Mesenchymal stem cell (in vitro differentiated cells and primary cell): ENCODE results near the gene ABHD5.

ENCODE experiments used
- DNase-seq: peaks from one replicate; pipeline ENCODE4 v3.0.0-alpha.2; 2013
- H2AFZ ChIP-seq: one replicate; pipeline ENCODE4 v1.6.1; 2013; ENCODE audit warnings: low read depth, mild to moderate bottlenecking, control low read depth, inconsistent platforms, low read length, moderate library complexity
- H2AK5ac ChIP-seq: 2 replicates; pipeline ENCODE4 v1.6.1; 2013; ENCODE audit warnings: low read length, moderate library complexity, mild to moderate bottlenecking, inconsistent platforms; ENCODE audit not compliant: severe bottlenecking
- H2BK120ac ChIP-seq: one replicate; pipeline ENCODE4 v1.6.1; 2013; ENCODE audit warnings: low read depth, mild to moderate bottlenecking, inconsistent platforms, low read length, moderate library complexity
- H2BK12ac ChIP-seq, 2 experiments: one replicate each; pipeline ENCODE4 v1.6.1; 2013; ENCODE audit warnings: inconsistent platforms in 2 of 2, low read length in 2 of 2, mild to moderate bottlenecking in 2 of 2, moderate library complexity in 2 of 2, control low read depth in 1 of 2
- H2BK15ac ChIP-seq: one replicate; pipeline ENCODE4 v1.6.1; 2013; ENCODE audit warnings: mild to moderate bottlenecking, low read depth, inconsistent platforms; ENCODE audit not compliant: poor library complexity, severe bottlenecking
- H2BK5ac ChIP-seq: 2 replicates; pipeline ENCODE4 v1.6.1; 2013; ENCODE audit warnings: low read depth, mild to moderate bottlenecking, low read length, control low read depth, inconsistent platforms; ENCODE audit not compliant: poor library complexity, severe bottlenecking
- H3K14ac ChIP-seq, 2 experiments: one replicate each; pipeline ENCODE4 v1.6.1; 2013; ENCODE audit warnings: inconsistent platforms in 2 of 2, low read length in 2 of 2, control low read depth in 1 of 2, mild to moderate bottlenecking in 1 of 2, moderate library complexity in 1 of 2
- H3K18ac ChIP-seq, 2 experiments: one replicate each; pipeline ENCODE4 v1.6.1; 2013; ENCODE audit warnings: inconsistent platforms in 2 of 2, low read length in 2 of 2, control low read depth in 1 of 2, low read depth in 1 of 2, mild to moderate bottlenecking in 1 of 2
- H3K23ac ChIP-seq, 2 experiments: one replicate each; pipeline ENCODE4 v1.6.1; 2013; ENCODE audit warnings: inconsistent platforms in 2 of 2, low read length in 2 of 2, mild to moderate bottlenecking in 2 of 2, moderate library complexity in 2 of 2, control low read depth in 1 of 2
- H3K27ac ChIP-seq: 2 replicates; pipeline ENCODE4 v1.5.1; 2013; ENCODE audit warnings: mild to moderate bottlenecking, moderate library complexity, low read length, control low read depth, inconsistent platforms; ENCODE audit not compliant: poor library complexity, severe bottlenecking
- H3K27me3 ChIP-seq, 2 experiments: 2 replicates each; pipeline versions ENCODE4 v1.6.1 to v1.7.0; 2013; ENCODE audit warnings: low read length in 2 of 2, mild to moderate bottlenecking in 2 of 2, moderate library complexity in 2 of 2, control low read depth in 1 of 2, inconsistent platforms in 1 of 2; ENCODE audit not compliant: control insufficient read depth in 1 of 2, insufficient read depth in 1 of 2
- H3K36me3 ChIP-seq, 2 experiments: 2 replicates each; pipeline versions ENCODE4 v1.6.1 to v1.7.0; 2013; ENCODE audit warnings: low read length in 2 of 2, control low read depth in 1 of 2, inconsistent platforms in 1 of 2, low read depth in 1 of 2, mild to moderate bottlenecking in 1 of 2; ENCODE audit not compliant: insufficient read depth in 2 of 2, control insufficient read depth in 1 of 2
- H3K4ac ChIP-seq, 2 experiments: one replicate each; pipeline ENCODE4 v1.6.1; 2013; ENCODE audit warnings: inconsistent platforms in 2 of 2, low read length in 2 of 2, mild to moderate bottlenecking in 2 of 2, moderate library complexity in 2 of 2, control low read depth in 1 of 2, low read depth in 1 of 2
- H3K4me1 ChIP-seq: 2 replicates; pipeline ENCODE4 v1.6.1; 2013; ENCODE audit warnings: low read depth, low read length, control low read depth; ENCODE audit not compliant: control insufficient read depth, insufficient read depth
- H3K4me2 ChIP-seq: 2 replicates; pipeline ENCODE4 v1.6.1; 2013; ENCODE audit warnings: low read length, mild to moderate bottlenecking, inconsistent platforms; ENCODE audit not compliant: poor library complexity, severe bottlenecking
- H3K4me3 ChIP-seq, 2 experiments: 2 replicates each; pipeline versions ENCODE4 v1.5.1 to v1.7.0; 2013; ENCODE audit warnings: low read length in 2 of 2, mild to moderate bottlenecking in 2 of 2, control low read depth in 1 of 2, low read depth in 1 of 2; ENCODE audit not compliant: insufficient read depth in 1 of 2
- H3K79me1 ChIP-seq: replicated peaks from 2 replicates; pipeline ENCODE4 v1.6.1; 2013; ENCODE audit warnings: mild to moderate bottlenecking, control low read depth, low read length, inconsistent platforms; ENCODE audit not compliant: poor library complexity, severe bottlenecking
- H3K9ac ChIP-seq: 2 replicates; pipeline ENCODE4 v1.7.0; 2013; ENCODE audit warnings: mild to moderate bottlenecking, low read length, moderate library complexity
- H3K9me3 ChIP-seq: 2 replicates; pipeline ENCODE4 v1.7.0; 2013; ENCODE audit warnings: mild to moderate bottlenecking, low read length; ENCODE audit not compliant: control insufficient read depth
- H4K8ac ChIP-seq: one replicate; pipeline ENCODE4 v1.6.1; 2013; ENCODE audit warnings: inconsistent platforms, mild to moderate bottlenecking, low read length, moderate library complexity
- H4K91ac ChIP-seq: one replicate; pipeline ENCODE4 v1.6.1; 2013; ENCODE audit warnings: mild to moderate bottlenecking, low read length, inconsistent platforms
- WGBS: methylation state at CpG from one replicate; pipeline ENCODE4 v1.1.7; 2013; ENCODE audit warnings: mixed read lengths; 5-methylcytosine and 5-hydroxymethylcytosine counted together

The ABHD5 gene

GRCh38 chr3:43647331-43648166 lies 43.2 kb upstream of the ABHD5 start:
- Histone ChIP-seq H3K18ac (no peak overlapping the region), H3K27ac (peak overlapping the region; percentile 53), H4K8ac (no peak overlapping the region), H2AK5ac (no peak overlapping the region), H3K9me3 (no peaks in the 10 kb centered on the region), H2BK5ac (no peak overlapping the region), H3K4me2 (peak overlapping the region; percentile 39), H3K9ac (no peak overlapping the region), H2BK15ac (no peak overlapping the region), H3K36me3 (peaks cover 0 to 3% of the 10 kb centered on the region in 2 experiments), H2AFZ (no peak overlapping the region), H4K91ac (no peak overlapping the region), H3K14ac (no peak overlapping the region), H3K4ac (no peak overlapping the region), H3K79me1 (no peaks in the 10 kb centered on the region), H2BK120ac (no peak overlapping the region), H3K23ac (no peak overlapping the region), H2BK12ac (no peak overlapping the region), H3K4me3 (no peak overlapping the region), H3K4me1 (peaks cover 7% of the 10 kb centered on the region), H3K27me3 (no peaks in the 10 kb centered on the region)
- DNase-seq = no peak
- 85% methylated on average over 5 of the region's 6 CpGs for WGBS

DNA sequence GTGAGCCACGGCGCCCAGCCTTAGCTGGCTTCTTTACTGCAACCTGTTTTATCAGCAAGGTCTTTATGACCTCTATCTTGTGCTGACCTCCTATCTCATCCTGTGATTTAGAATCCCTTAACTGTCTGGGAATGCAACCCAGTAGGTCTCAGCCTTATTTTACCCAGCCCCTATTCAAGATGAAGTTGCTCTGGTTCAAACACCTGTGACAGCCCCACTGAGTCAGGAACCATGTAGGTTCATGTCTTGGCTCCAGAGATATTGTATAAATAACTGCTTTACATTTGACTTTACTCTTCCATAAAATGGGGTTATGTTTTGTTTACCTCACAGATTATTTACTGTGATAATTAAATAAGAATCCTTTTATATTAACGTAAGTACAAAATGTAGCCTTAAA lies 41.8 kb upstream of the ABHD5 start:
- H2BK5ac ChIP-seq = no peak overlapping the region
- WGBS = 93% methylated on average over 2 of the region's 3 CpGs
- H3K14ac ChIP-seq = no peak overlapping the region
- no peak overlapping the region for H2AFZ ChIP-seq
- H3K4me1 ChIP-seq = peaks cover 7% of the 10 kb centered on the region
- no peak overlapping the region for H3K18ac ChIP-seq
- no peaks in the 10 kb centered on the region for H3K79me1 ChIP-seq
- H3K9ac ChIP-seq = no peak overlapping the region
- H3K27me3 ChIP-seq = no peaks in the 10 kb centered on the region
- peaks cover 0 to 3% of the 10 kb centered on the region in 2 experiments for H3K36me3 ChIP-seq
- no peak overlapping the region for H4K91ac ChIP-seq
- H3K4me3 ChIP-seq = no peak overlapping the region
- H3K4ac ChIP-seq = no peak overlapping the region
- H2BK15ac ChIP-seq = no peak overlapping the region
- no peak overlapping the region for H3K4me2 ChIP-seq
- no peak for DNase-seq
- no peak overlapping the region for H2BK12ac ChIP-seq
- H4K8ac ChIP-seq = no peak overlapping the region
- no peaks in the 10 kb centered on the region for H3K9me3 ChIP-seq
- no peak overlapping the region for H3K23ac ChIP-seq
- H2AK5ac ChIP-seq = no peak overlapping the region
- H2BK120ac ChIP-seq = no peak overlapping the region
- H3K27ac ChIP-seq = no peak overlapping the region

DNA sequence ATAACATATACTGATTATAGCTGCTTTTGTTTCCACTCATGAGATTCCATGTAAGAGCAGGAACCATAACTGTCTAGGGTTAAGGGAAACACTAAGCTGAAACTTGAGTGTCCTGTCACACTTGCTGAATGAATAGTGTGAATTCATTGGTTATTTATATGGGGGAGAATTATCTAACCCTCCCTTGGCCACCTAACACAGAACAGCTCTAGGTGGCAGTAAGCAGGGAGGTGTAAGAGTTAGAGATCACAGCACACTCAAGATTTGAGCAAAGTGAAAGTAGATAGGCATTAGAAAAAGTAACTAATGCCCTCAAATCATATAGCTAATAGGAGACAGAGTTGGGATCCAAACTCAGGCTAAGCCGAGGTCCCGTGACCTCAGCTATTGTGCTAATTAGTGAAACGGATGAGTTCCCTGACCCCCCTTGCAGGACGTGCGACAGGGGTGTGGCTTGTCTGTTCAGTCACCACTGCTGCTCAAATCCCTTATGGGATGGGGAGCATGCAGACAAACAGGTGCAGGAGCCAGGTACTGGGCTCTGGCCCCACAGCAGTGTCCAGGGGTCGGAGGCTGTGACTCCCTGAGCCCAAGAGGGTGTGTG lies 41.3 kb upstream of the ABHD5 start:
- Histone ChIP-seq H3K14ac (peak overlapping the region in 1 of 2 experiments; percentile 35), H2AK5ac (no peak overlapping the region), H4K91ac (peak overlapping the region; percentile 7), H3K18ac (no peak overlapping the region), H3K79me1 (no peaks in the 10 kb centered on the region), H3K4ac (no peak overlapping the region), H3K9me3 (no peaks in the 10 kb centered on the region), H2BK5ac (no peak overlapping the region), H3K27ac (no peak overlapping the region), H3K4me2 (no peak overlapping the region), H2BK120ac (no peak overlapping the region), H4K8ac (no peak overlapping the region), H2BK12ac (no peak overlapping the region), H3K9ac (no peak overlapping the region), H2AFZ (no peak overlapping the region), H3K23ac (no peak overlapping the region), H3K4me3 (no peak overlapping the region), H3K4me1 (peaks cover 7% of the 10 kb centered on the region), H3K36me3 (peaks cover 0 to 3% of the 10 kb centered on the region in 2 experiments), H3K27me3 (no peaks in the 10 kb centered on the region), H2BK15ac (no peak overlapping the region)
- 62% methylated on average over 6 of the region's 6 CpGs for WGBS
- no peak for DNase-seq

- Histone ChIP-seq H2BK12ac (no peak overlapping the region), H3K4me3 (no peak overlapping the region), H3K4me1 (peaks cover 7% of the 10 kb centered on the region), H3K4me2 (no peak overlapping the region), H3K18ac (no peak overlapping the region), H4K8ac (no peak overlapping the region), H2BK15ac (no peak overlapping the region), H3K4ac (no peak overlapping the region), H3K36me3 (peaks cover 0 to 3% of the 10 kb centered on the region in 2 experiments), H3K79me1 (no peaks in the 10 kb centered on the region), H3K9ac (no peak overlapping the region), H3K27ac (no peak overlapping the region), H3K14ac (no peak overlapping the region), H2BK120ac (no peak overlapping the region), H2AFZ (no peak overlapping the region), H3K27me3 (no peaks in the 10 kb centered on the region), H3K9me3 (no peaks in the 10 kb centered on the region), H4K91ac (no peak overlapping the region), H2AK5ac (no peak overlapping the region), H2BK5ac (no peak overlapping the region), H3K23ac (no peak overlapping the region)
- no CpG with 5 or more reads among the region's 1 CpG for WGBS
- DNase-seq = no peak
Observed at GRCh38 chr3:43650345-43650744, 40.4 kb upstream of the ABHD5 start.
